ENCODE results near the gene CBX2.

- TF ChIP-seq CTCF (conservative IDR thresholded peaks at IDR 0.05 in 1 of 2, IDR thresholded peaks at IDR 0.05 in 1 of 2; ENCODE audit: low read depth in 1 of 2, low read length in 2 of 2) (no peak), EZH2 (IDR thresholded peaks at IDR 0.05; ENCODE audit: low read length, missing control alignments) (no peak)
These were observed 43.0 kb downstream of the CBX2 start for GRCh38 chr17:79820959-79821330.

Measured in fibroblast of lung (primary cell).